HepG2 (cell line): Measurements from ENCODE around the gene JAZF1. TPM values are rescaled to one million over a fixed set of nuclear protein-coding genes. Genes with fewer than 3 reads are reported as not detected.

ENCODE experiments used
- ATAC-seq: fragments of 200-7000 bp; cut with Tn5 transposase; 3 replicates; pipeline ENCODE4 v1.9.1; 2020; ENCODE audit warnings: mild to moderate bottlenecking, moderate library complexity
- BruUV-seq: library from RNA; stranded (reverse); fragments of 400-500 nt; replicated peaks from 2 replicates; lab custom pipeline; 2021; lab: Mats Ljungman, UMichigan
- CTCF ChIA-PET: fragments of 300-600 bp; formaldehyde crosslinking; extraction: SDS; loops from one replicate; lab custom pipeline; 2021; ENCODE audit warnings: low total read pairs, inconsistent platforms, low intra/inter-chr PET ratio; lab: Yijun Ruan, JAX
- POLR2A ChIA-PET: fragments of 350-600 bp; sonication (Branson Sonifier 250); formaldehyde crosslinking; loops from one replicate; lab custom pipeline; 2020; ENCODE audit warnings: antibody characterized with exemption, inconsistent platforms; lab: Yijun Ruan, JAX
- DNase-seq: peaks from one replicate; pipeline ENCODE4 v3.0.0-alpha.2; 2015; ENCODE audit warnings: low spot score
- FAIRE-seq: peaks from 3 replicates; lab custom pipeline; 2011; peaks lifted over from hg19 to GRCh38; lab: Jason Lieb, UNC
- H2AFZ ChIP-seq: one replicate; pipeline ENCODE4 v1.6.1; 2011; ENCODE audit warnings: low read length, inconsistent platforms
- H3K27ac ChIP-seq: fragments of 300-600 bp; 3 replicates; pipeline ENCODE4 v1.8.0; 2011; ENCODE audit warnings: mixed run types, mild to moderate bottlenecking, mixed read lengths, low read length, inconsistent platforms; ENCODE audit not compliant: insufficient read depth; ENCODE audit errors: extremely low read length
- H3K27me3 ChIP-seq, 2 experiments: fragments of 200-600 bp in 1 of 2; 2 replicates in 1 of 2; 3 replicates in 1 of 2; pipeline versions ENCODE4 v1.6.0 to v1.8.0; 2011; ENCODE audit warnings: low read length in 2 of 2, mild to moderate bottlenecking in 2 of 2, moderate library complexity in 2 of 2, inconsistent platforms in 1 of 2; ENCODE audit not compliant: insufficient read depth in 2 of 2, control insufficient read depth in 1 of 2
- H3K36me3 ChIP-seq, 2 experiments: fragments of 200-600 bp in 1 of 2; replicated peaks in 1 of 2; 2 replicates in 1 of 2; 3 replicates in 1 of 2; pipeline versions ENCODE4 v1.5.1 to v1.8.0; 2011; ENCODE audit warnings: low read length in 2 of 2, inconsistent platforms in 1 of 2; ENCODE audit not compliant: insufficient read depth in 2 of 2, control insufficient read depth in 1 of 2
- H3K4me1 ChIP-seq: 2 replicates; pipeline ENCODE4 v1.5.1; 2012; ENCODE audit warnings: low read length, inconsistent platforms; ENCODE audit not compliant: insufficient read depth
- H3K4me2 ChIP-seq: 2 replicates; pipeline ENCODE4 v1.6.0; 2011; ENCODE audit warnings: low read depth, low read length, inconsistent platforms
- H3K4me3 ChIP-seq, 3 experiments: fragments of 200-600 bp in 1 of 3; sonication (generic), shearing (Covaris generic) in 1 of 3; replicated peaks in 1 of 3; 2 replicates each; pipeline ENCODE4 v1.5.1; 2011 to 2016; ENCODE audit warnings: low read length in 3 of 3, inconsistent platforms in 2 of 3, low read depth in 2 of 3, mild to moderate bottlenecking in 2 of 3, control low read depth in 1 of 3, mixed read lengths in 1 of 3; ENCODE audit not compliant: insufficient read depth in 1 of 3
- H3K79me2 ChIP-seq: one replicate; pipeline ENCODE4 v1.6.1; 2011; ENCODE audit warnings: low read length, inconsistent platforms; ENCODE audit not compliant: insufficient read depth
- H3K9ac ChIP-seq: 2 replicates; pipeline ENCODE4 v1.6.0; 2011; ENCODE audit warnings: mild to moderate bottlenecking, low read depth, low read length, inconsistent platforms; ENCODE audit not compliant: insufficient read depth
- H3K9me3 ChIP-seq: 2 replicates; pipeline ENCODE4 v1.5.1; 2012; ENCODE audit warnings: mild to moderate bottlenecking, low read length
- H4K20me1 ChIP-seq: 2 replicates; pipeline ENCODE4 v1.6.0; 2011; ENCODE audit warnings: inconsistent platforms, mild to moderate bottlenecking, low read length, moderate library complexity; ENCODE audit not compliant: insufficient read depth
- ATF6 ChIP-seq: sonication (generic); formaldehyde crosslinking; conservative IDR thresholded peaks from 2 replicates; pipeline ENCODE4 v1.4.0; 2020; ENCODE audit warnings: missing genetic modification reagents
- HMGXB4 ChIP-seq, 2 experiments: sonication (generic) in 1 of 2; formaldehyde crosslinking in 1 of 2; IDR thresholded peaks; 2 replicates each; pipeline versions ENCODE4 v1.4.0 to v1.6.1; 2018 to 2020; ENCODE audit warnings: missing genetic modification reagents in 2 of 2, borderline replicate concordance in 1 of 2, low read depth in 1 of 2, mild to moderate bottlenecking in 1 of 2, missing biosample characterization in 1 of 2
- HNRNPH1 ChIP-seq: fragments of 200-400 bp; formaldehyde crosslinking; optimal IDR thresholded peaks from 2 replicates; pipeline ENCODE3; 2017; ENCODE audit warnings: mild to moderate bottlenecking, low read depth, low read length
- NRL ChIP-seq: sonication (generic); formaldehyde crosslinking; IDR thresholded peaks from 2 replicates; pipeline ENCODE4 v1.5.0; 2020; ENCODE audit warnings: missing genetic modification reagents, mild to moderate bottlenecking, moderate library complexity, borderline replicate concordance
- RXRB ChIP-seq: IDR thresholded peaks from 2 replicates; pipeline ENCODE4 v1.6.1; 2016; ENCODE audit warnings: borderline replicate concordance, missing genetic modification reagents, missing compliant biosample characterization
- TP53 ChIP-seq: sonication (generic); formaldehyde crosslinking; conservative IDR thresholded peaks from 2 replicates; pipeline ENCODE4 v1.4.0; 2020; ENCODE audit warnings: missing genetic modification reagents
- TRIM24 ChIP-seq: sonication (generic); formaldehyde crosslinking; IDR thresholded peaks from 2 replicates; pipeline ENCODE4 v1.8.0; 2022; ENCODE audit warnings: mild to moderate bottlenecking, missing genetic modification reagents
- ZNF510 ChIP-seq: sonication (generic); formaldehyde crosslinking; IDR thresholded peaks from 2 replicates; pipeline ENCODE4 v1.4.0; 2020; ENCODE audit warnings: low read depth, mild to moderate bottlenecking, missing genetic modification reagents
- ZNF747 ChIP-seq: sonication (generic); formaldehyde crosslinking; IDR thresholded peaks from 2 replicates; pipeline ENCODE4 v1.8.1; 2023; ENCODE audit warnings: missing genetic modification reagents, mild to moderate bottlenecking, borderline replicate concordance
- ZNF768 ChIP-seq: sonication (generic); formaldehyde crosslinking; IDR thresholded peaks from 2 replicates; pipeline ENCODE4 v1.4.0; 2020; ENCODE audit warnings: missing genetic modification reagents
- ZNF790 ChIP-seq: sonication (generic); formaldehyde crosslinking; IDR thresholded peaks from 2 replicates; pipeline ENCODE4 v1.8.0; 2022; ENCODE audit warnings: missing genetic modification reagents, mild to moderate bottlenecking, borderline replicate concordance
- WGBS: methylation state at CpG from one replicate; pipeline ENCODE4 v1.1.6; 2017; ENCODE audit warnings: low lambda C conversion rate; 5-methylcytosine and 5-hydroxymethylcytosine counted together
- in situ Hi-C: cut with HindIII; loops from 2 replicates; pipeline ENCODE4 v1.10.0; 2017; ENCODE audit warnings: low pct_unique_long_range_greater_than_20kb; ENCODE audit not compliant: extremely low pct_ligation_motif_present
- intact Hi-C: fragments of 100-400 bp; cut with micrococcal nuclease; formaldehyde crosslinking; loops from one replicate; pipeline ENCODE4 v1.10.0; 2022; ENCODE audit not compliant: unreplicated experiment
- polyA plus RNA-seq, 8 experiments: library from polyadenylated mRNA; depleted of rRNA in 3 of 8; stranded (reverse) in 7 of 8; unstranded in 1 of 8; fragments of >200 nt; fragmentation: Illumina TruSeq in 4 of 8; extraction: Trizol in 4 of 8; gene quantifications; 2 replicates each; pipeline versions ENCODE4 v1.2.1 to v1.2.3, GENCODE V29; 2011 to 2016; ENCODE audit warnings: low read depth in 4 of 8, missing spikeins in 1 of 8, mixed read lengths in 1 of 8; ENCODE audit not compliant: insufficient read depth in 1 of 8
- total RNA-seq, 5 experiments: library from RNA; depleted of rRNA; stranded (reverse); fragments of >200 nt; fragmentation: Illumina TruSeq; extraction: Trizol; gene quantifications; 2 replicates each; pipeline ENCODE4 v1.2.3, GENCODE V29; 2016; ENCODE audit warnings: low read depth in 1 of 5

Gene JAZF1
- total and polyA plus RNA-seq, 2 of the 13 experiments (the other 11 are each of a cell fraction or from before 2014, with no cell fraction given), result not detected

- BruUV-seq, result no TSS peak
- Histone ChIP-seq H3K4me1 (no peaks in the 10 kb centered on the region), H3K9me3 (no peaks in the 10 kb centered on the region), H4K20me1 (no peaks in the 10 kb centered on the region), H3K9ac (no peak overlapping the region), H3K27me3 (peaks cover 1 to 44% of the 10 kb centered on the region in 2 experiments; a peak in 4 of 5 replicates), H3K4me2 (no peak overlapping the region), H3K79me2 (no peaks in the 10 kb centered on the region), H3K4me3 (no peak overlapping the region), H3K36me3 (no peaks in the 10 kb centered on the region), H3K27ac (no peak overlapping the region), H2AFZ (no peak overlapping the region)
- FAIRE-seq (no peak), DNase-seq (no peak), ATAC-seq (no peak)
- in situ Hi-C loops, result no loop called here
- TF ChIP-seq RXRB (CRISPR knock-in tag), result no peak
- TF ChIP-seq TRIM24 (CRISPR knock-in tag), result no peak
- TF ChIP-seq ZNF790, result no peak
- TF ChIP-seq ATF6 (CRISPR knock-in tag), result no peak
- no peak for TF ChIP-seq HMGXB4 (CRISPR knock-in tag; IDR thresholded peaks at IDR 0.05; ENCODE audit: borderline replicate concordance in 1 of 2, low read depth in 1 of 2)
- TF ChIP-seq ZNF510, result no peak
- no peak for TF ChIP-seq TP53 (CRISPR knock-in tag)
- TF ChIP-seq HNRNPH1, result no peak
- TF ChIP-seq ZNF747 (CRISPR knock-in tag), result no peak
- TF ChIP-seq NRL (CRISPR knock-in tag), result no peak
- TF ChIP-seq ZNF768 (CRISPR knock-in tag), result no peak
- POLR2A ChIA-PET, result no interaction called here
- WGBS, result 0% methylated on average over 1 of the region's 3 CpGs
- CTCF ChIA-PET, result no interaction called here
- intact Hi-C loops, result no loop called here
These were observed 318.8 kb downstream of the JAZF1 start for GRCh38 chr7:27861747-27862146.
